Sciatic nerve (tissue), 2 donors: ENCODE data around the gene CTU1. TPM values are rescaled to one million over a fixed set of nuclear protein-coding genes. Genes with fewer than 3 reads are reported as not detected.

Source experiments
- ATAC-seq: fragments of 200-7000 bp; cut with Tn5 transposase; one replicate; pipeline ENCODE4 v1.9.1; 2020; ENCODE audit warnings: mild to moderate bottlenecking, moderate library complexity
- DNase-seq: peaks from one replicate; pipeline ENCODE4 v3.0.0-alpha.2; 2020; ENCODE audit warnings: low spot score
- intact Hi-C: fragments of 100-400 bp; cut with DNase I; formaldehyde crosslinking; loops from one replicate; pipeline ENCODE4 v1.14.2; 2022
- total RNA-seq: library from RNA; stranded (reverse); fragmentation: NEBNext Ultra II Directional; extraction: Animal tissue kit (Norgen Biotek cat#: 25700); gene quantifications from one replicate; pipeline ENCODE4 v1.2.1, GENCODE V29; 2021
- donor health status: DM: no; HTN: no; CAD: no.
- donor health status: DM: no; HTN: no; CAD: no.

The CTU1 gene
- total RNA-seq, 1 donor from 2014 or later: 6.1 TPM

GRCh38 chr19:51065221-51065960, 42.8 kb downstream of the CTU1 start:
- no peak for DNase-seq
- peak; percentile 22 for ATAC-seq
- intact Hi-C loops: no loop called here

DNA sequence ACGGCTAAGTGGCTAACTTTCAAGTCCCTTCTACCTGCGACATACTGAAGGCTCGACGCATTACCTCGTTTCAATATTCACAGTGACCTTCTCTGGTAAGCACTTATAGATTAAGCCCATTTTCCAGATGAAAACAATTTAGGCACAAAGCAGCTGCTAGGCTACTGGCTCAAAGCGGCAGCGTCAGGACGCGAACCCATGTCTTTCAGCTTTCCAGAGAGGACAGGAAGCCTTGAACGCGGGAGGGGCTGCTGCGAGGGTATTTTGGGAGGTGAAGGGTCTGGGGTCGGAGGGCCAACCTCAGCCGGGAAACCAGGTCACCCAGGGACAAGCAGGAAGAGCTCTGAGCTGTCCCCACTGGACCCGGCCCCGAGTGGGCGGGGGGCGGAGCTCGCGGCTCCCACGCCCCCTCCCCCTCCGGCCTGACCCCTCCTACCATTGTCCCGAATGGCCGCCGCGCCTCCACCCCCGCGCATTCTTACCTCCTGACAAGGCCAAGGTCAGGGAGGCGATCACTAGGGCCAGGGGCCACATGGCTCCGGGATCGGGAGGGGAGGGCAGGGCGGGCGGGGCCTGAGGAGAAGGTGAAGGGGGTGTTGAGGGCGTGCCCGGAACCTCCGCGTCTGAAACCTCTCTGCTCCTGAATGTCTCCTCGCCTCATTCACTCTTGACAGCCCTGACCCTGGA, 43.5 kb downstream of the CTU1 start, which contains the start of gene KLK13:
KLK13 (minus strand) TSS at position 559 of the 687 bp plus-strand sequence; CDS start at position 534, 25 bp downstream.
- ATAC-seq (peak; percentile 61), DNase-seq (no peak)
- intact Hi-C loops: no loop called here

- no peak for ATAC-seq
- DNase-seq: no peak
- intact Hi-C loops: no loop called here
These were observed 44.5 kb downstream of the CTU1 start for GRCh38 chr19:51063664-51064063.

DNA sequence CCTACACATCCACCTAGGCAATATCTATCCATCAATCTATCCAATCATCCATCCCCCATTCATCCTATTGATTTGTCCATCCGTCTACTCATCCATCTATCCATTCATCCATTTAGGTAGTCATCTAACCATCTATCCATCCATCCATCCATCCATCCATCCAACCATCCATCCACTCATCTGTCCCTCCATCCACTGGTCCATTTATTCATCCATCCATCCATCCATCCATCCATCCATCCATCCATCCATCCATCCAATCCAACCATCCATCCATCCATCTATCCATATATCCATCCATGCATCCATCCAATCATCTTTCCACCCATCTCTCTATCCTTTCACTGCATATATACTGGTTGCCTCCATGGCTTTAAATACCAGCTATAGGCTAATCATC, 47.2 kb downstream of the CTU1 start:
- intact Hi-C loops: no loop called here
- ATAC-seq (no peak), DNase-seq (no peak)

GRCh38 chr19:51060336-51060735, 47.9 kb downstream of the CTU1 start:
- DNase-seq (no peak), ATAC-seq (no peak)
- intact Hi-C loops: no loop called here

- intact Hi-C loops: no loop called here
- ATAC-seq (no peak), DNase-seq (no peak)
These were observed 48.5 kb downstream of the CTU1 start for GRCh38 chr19:51059715-51060114.

- DNase-seq (no peak), ATAC-seq (no peak)
- intact Hi-C loops: no loop called here
These were observed 52.3 kb downstream of the CTU1 start for GRCh38 chr19:51055866-51056265.

Other genes starting within 250 kb of the CTU1 start
- not detected for gene KLK2, start 235.0 kb downstream of the CTU1 start, total RNA-seq
- 1.1 TPM for gene KLK4, start 197.0 kb downstream of the CTU1 start, total RNA-seq
- not detected for gene KLK5, start 155.4 kb downstream of the CTU1 start, total RNA-seq
- gene KLK6, start 138.8 kb downstream of the CTU1 start, total RNA-seq: 8.8 TPM
- gene KLK7, start 124.5 kb downstream of the CTU1 start, total RNA-seq: 5.5 TPM
- gene KLK8, start 106.8 kb downstream of the CTU1 start, total RNA-seq: 1.8 TPM
- 3.0 TPM for gene KLK10, start 88.7 kb downstream of the CTU1 start, total RNA-seq
- gene KLK11, start 81.8 kb downstream of the CTU1 start, total RNA-seq: 1.1 TPM
- gene KLK12, start 73.4 kb downstream of the CTU1 start, total RNA-seq: not detected
- 0.58 TPM for gene KLK13, start 43.3 kb downstream of the CTU1 start, total RNA-seq
- gene KLK14, start 25.5 kb downstream of the CTU1 start, total RNA-seq: 2.8 TPM
- gene SIGLEC9, start 16.5 kb upstream of the CTU1 start, total RNA-seq: 5.3 TPM
- 2.0 TPM for gene SIGLEC7, start 33.9 kb upstream of the CTU1 start, total RNA-seq
- gene CD33, start 116.7 kb upstream of the CTU1 start, total RNA-seq: 10.7 TPM
- gene SIGLECL1, start 142.7 kb upstream of the CTU1 start, total RNA-seq: not detected
- not detected for gene IGLON5, start 203.2 kb upstream of the CTU1 start, total RNA-seq
- gene VSIG10L, start 233.7 kb upstream of the CTU1 start, total RNA-seq: 1.8 TPM